Ovary (tissue), 3 donors: Measurements from ENCODE around the gene FBXO28.

ENCODE experiments used
- EP300 ChIP-seq: sonication (generic); formaldehyde crosslinking; IDR thresholded peaks from one replicate; pipeline ENCODE4 v1.6.1; 2017; ENCODE audit warnings: antibody characterized with exemption
- POLR2A ChIP-seq: fragments of 450-650 bp; IDR thresholded peaks from one replicate; pipeline ENCODE4 v1.6.1; 2017; ENCODE audit warnings: antibody characterized with exemption, mild to moderate bottlenecking, moderate library complexity
- TF ChIP-seq, protein P1 (sequence below), 3 donors: fragments of 450-650 bp in 2 of 3; fragments of 200-600 bp in 1 of 3; IDR thresholded peaks; one replicate each; pipeline versions ENCODE4 v1.5.1 to v1.8.0; 2016 to 2022; ENCODE audit warnings: antibody characterized with exemption in 3 of 3, mild to moderate bottlenecking in 1 of 3
- donor health status: DM: no; HTN: no; CAD: no.

DNA sequence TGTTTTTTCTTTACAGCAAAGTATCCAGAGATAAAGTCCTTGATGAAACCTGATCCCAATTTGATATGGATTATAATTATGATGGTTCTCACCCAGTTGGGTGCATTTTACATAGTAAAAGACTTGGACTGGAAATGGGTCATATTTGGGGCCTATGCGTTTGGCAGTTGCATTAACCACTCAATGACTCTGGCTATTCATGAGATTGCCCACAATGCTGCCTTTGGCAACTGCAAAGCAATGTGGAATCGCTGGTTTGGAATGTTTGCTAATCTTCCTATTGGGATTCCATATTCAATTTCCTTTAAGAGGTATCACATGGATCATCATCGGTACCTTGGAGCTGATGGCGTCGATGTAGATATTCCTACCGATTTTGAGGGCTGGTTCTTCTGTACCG lies 75.7 kb downstream of the FBXO28 start:
- TF ChIP-seq POLR2A (no peak), EP300 (no peak)
- TF ChIP-seq, protein P1, sequence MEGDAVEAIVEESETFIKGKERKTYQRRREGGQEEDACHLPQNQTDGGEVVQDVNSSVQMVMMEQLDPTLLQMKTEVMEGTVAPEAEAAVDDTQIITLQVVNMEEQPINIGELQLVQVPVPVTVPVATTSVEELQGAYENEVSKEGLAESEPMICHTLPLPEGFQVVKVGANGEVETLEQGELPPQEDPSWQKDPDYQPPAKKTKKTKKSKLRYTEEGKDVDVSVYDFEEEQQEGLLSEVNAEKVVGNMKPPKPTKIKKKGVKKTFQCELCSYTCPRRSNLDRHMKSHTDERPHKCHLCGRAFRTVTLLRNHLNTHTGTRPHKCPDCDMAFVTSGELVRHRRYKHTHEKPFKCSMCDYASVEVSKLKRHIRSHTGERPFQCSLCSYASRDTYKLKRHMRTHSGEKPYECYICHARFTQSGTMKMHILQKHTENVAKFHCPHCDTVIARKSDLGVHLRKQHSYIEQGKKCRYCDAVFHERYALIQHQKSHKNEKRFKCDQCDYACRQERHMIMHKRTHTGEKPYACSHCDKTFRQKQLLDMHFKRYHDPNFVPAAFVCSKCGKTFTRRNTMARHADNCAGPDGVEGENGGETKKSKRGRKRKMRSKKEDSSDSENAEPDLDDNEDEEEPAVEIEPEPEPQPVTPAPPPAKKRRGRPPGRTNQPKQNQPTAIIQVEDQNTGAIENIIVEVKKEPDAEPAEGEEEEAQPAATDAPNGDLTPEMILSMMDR (IDR thresholded peaks at IDR 0.05) = no peak
